ENCODE results near the gene SLCO3A1. TPM values are rescaled to one million over a fixed set of nuclear protein-coding genes. Genes with fewer than 3 reads are reported as not detected.

Gene SLCO3A1
- total RNA-seq, 1 experiment from 2014 or later: 9.1 TPM

- peak overlapping the region; percentile 63; the same call in 1 of the 2 replicates for H3K27ac Mint-ChIP-seq
- CTCF ChIA-PET: interaction anchor here (0.6 to 1.9 kb wide), 2 partner anchors 182 to 267 kb away, joined by 3 to 5 read pairs; no protein-coding TSS in a partner anchor
Observed at GRCh38 chr15:92124657-92125010, 271.1 kb downstream of the SLCO3A1 start.

More at GRCh38 chr15:92124657-92125010, 271.1 kb downstream of the SLCO3A1 start:
- no peak for DNase-seq (ENCODE audit: low spot score)
- H3K36me3 Mint-ChIP-seq: peaks cover 27% of the 10 kb centered on the region
- peaks cover 39% of the 10 kb centered on the region for H3K4me1 Mint-ChIP-seq
- TF ChIP-seq FOXJ3 (CRISPR knock-in tag; IDR thresholded peaks at IDR 0.05; ENCODE audit: borderline replicate concordance) (no peak), NFATC4 (CRISPR knock-in tag; IDR thresholded peaks at IDR 0.05) (no peak), CREB1 (CRISPR knock-in tag; IDR thresholded peaks at IDR 0.05) (no peak), TP53 (CRISPR knock-in tag; IDR thresholded peaks at IDR 0.05) (no peak), ZSCAN18 (CRISPR knock-in tag; IDR thresholded peaks at IDR 0.05) (no peak), FOXP1 (CRISPR knock-in tag; IDR thresholded peaks at IDR 0.05; ENCODE audit: borderline replicate concordance) (no peak), GTF2I (CRISPR knock-in tag; conservative IDR thresholded peaks at IDR 0.05) (no peak), PRRX2 (CRISPR knock-in tag; IDR thresholded peaks at IDR 0.05) (no peak), NR1H2 (CRISPR knock-in tag; IDR thresholded peaks at IDR 0.05) (no peak), EMX1 (CRISPR knock-in tag; IDR thresholded peaks at IDR 0.05) (no peak), ZNF219 (CRISPR knock-in tag; IDR thresholded peaks at IDR 0.05; ENCODE audit: borderline replicate concordance) (no peak), ARID4B (CRISPR knock-in tag; IDR thresholded peaks at IDR 0.05; ENCODE audit: borderline replicate concordance) (no peak), SMAD3 (CRISPR knock-in tag; IDR thresholded peaks at IDR 0.05; ENCODE audit: borderline replicate concordance) (no peak), CDX4 (CRISPR knock-in tag; IDR thresholded peaks at IDR 0.05; ENCODE audit: borderline replicate concordance) (no peak), ZNF416 (CRISPR knock-in tag; IDR thresholded peaks at IDR 0.05) (no peak), CBFB (CRISPR knock-in tag; IDR thresholded peaks at IDR 0.05; ENCODE audit: low read depth) (no peak), MXD4 (CRISPR knock-in tag; IDR thresholded peaks at IDR 0.05; ENCODE audit: borderline replicate concordance) (no peak), FOXP4 (CRISPR knock-in tag; IDR thresholded peaks at IDR 0.05) (no peak)
- POLR2A ChIA-PET: no interaction called here
- no peak overlapping the region for H3K4me3 Mint-ChIP-seq
- no peak for ATAC-seq
- peaks cover 19% of the 10 kb centered on the region for H3K9me3 Mint-ChIP-seq
- H3K27me3 Mint-ChIP-seq (ENCODE audit: low read depth): peaks cover 4% of the 10 kb centered on the region; the same call in 1 of the 2 replicates
